Measurements from ENCODE around the gene TBCK. TPM values are rescaled to one million over a fixed set of nuclear protein-coding genes. Genes with fewer than 3 reads are reported as not detected.
"Not testable (repeated sequence)": the region's sequence is repeated elsewhere in the genome, so short reads cannot be mapped to it uniquely, and the experiment has no call there.

TBCK gene
- total RNA-seq, 1 experiment from 2014 or later = 7.6 TPM

DNA sequence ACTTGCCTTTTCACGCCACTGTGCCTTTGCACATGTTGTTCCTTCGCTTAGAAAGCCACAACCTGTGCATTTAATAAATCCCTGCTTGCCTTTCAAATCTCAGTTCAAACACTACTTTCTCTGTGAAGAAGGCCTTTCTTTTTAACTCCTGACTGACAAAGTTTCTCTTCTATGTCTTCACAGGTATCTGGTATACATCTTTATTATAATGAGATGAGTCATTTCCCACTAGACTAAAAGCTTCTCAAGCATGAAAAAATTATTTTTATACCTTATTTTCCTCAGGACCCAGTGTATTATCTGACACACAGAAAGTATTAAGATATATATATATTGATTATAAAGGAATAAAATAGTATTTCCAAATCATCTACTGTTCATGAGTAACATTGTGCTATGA is 189.9 kb downstream of the TBCK start:
- Histone ChIP-seq H3K4me3 (ENCODE audit: low read length) (no peak overlapping the region), H3K27me3 (ENCODE audit: low read length) (no peaks in the 10 kb centered on the region), H3K4me1 (ENCODE audit: insufficient read depth, low read length) (no peaks in the 10 kb centered on the region), H4K20me1 (ENCODE audit: low read length) (no peaks in the 10 kb centered on the region), H3K79me2 (ENCODE audit: low read length) (no peaks in the 10 kb centered on the region), H3K4me2 (ENCODE audit: low read length) (no peak overlapping the region), H3K27ac (ENCODE audit: low read length) (no peak overlapping the region), H3K9me2 (replicated peaks; ENCODE audit: low read length) (no peaks in the 10 kb centered on the region), H3K36me3 (ENCODE audit: low read depth, low read length) (no peaks in the 10 kb centered on the region), H3K9ac (ENCODE audit: low read length) (no peak overlapping the region), H2AFZ (ENCODE audit: low read length) (no peak overlapping the region), H3F3A (ENCODE audit: low read length, unreplicated experiment) (no peaks in the 10 kb centered on the region), H3K9me3 (ENCODE audit: low read length) (no peaks in the 10 kb centered on the region)
- ChIA-PET CTCF (no interaction called here), POLR2A (ENCODE audit: unreplicated experiment) (no interaction called here)
- no peak for DNase-seq
- BruUV-seq (replicated peaks) = no TSS peak
- TF ChIP-seq, protein P1, sequence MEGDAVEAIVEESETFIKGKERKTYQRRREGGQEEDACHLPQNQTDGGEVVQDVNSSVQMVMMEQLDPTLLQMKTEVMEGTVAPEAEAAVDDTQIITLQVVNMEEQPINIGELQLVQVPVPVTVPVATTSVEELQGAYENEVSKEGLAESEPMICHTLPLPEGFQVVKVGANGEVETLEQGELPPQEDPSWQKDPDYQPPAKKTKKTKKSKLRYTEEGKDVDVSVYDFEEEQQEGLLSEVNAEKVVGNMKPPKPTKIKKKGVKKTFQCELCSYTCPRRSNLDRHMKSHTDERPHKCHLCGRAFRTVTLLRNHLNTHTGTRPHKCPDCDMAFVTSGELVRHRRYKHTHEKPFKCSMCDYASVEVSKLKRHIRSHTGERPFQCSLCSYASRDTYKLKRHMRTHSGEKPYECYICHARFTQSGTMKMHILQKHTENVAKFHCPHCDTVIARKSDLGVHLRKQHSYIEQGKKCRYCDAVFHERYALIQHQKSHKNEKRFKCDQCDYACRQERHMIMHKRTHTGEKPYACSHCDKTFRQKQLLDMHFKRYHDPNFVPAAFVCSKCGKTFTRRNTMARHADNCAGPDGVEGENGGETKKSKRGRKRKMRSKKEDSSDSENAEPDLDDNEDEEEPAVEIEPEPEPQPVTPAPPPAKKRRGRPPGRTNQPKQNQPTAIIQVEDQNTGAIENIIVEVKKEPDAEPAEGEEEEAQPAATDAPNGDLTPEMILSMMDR (conservative IDR thresholded peaks at IDR 0.05; ENCODE audit: low read depth, low read length) = no peak
- TF ChIP-seq EZH2phosphoT487 (IDR thresholded peaks at IDR 0.05; ENCODE audit: borderline replicate concordance, low read length) = no peak
- TF ChIP-seq EZH2 (IDR thresholded peaks at IDR 0.05; ENCODE audit: low read length, unreplicated experiment) = no peak
- intact Hi-C loops (cut with micrococcal nuclease) = no loop called here
- ATAC-seq = no peak

DNA sequence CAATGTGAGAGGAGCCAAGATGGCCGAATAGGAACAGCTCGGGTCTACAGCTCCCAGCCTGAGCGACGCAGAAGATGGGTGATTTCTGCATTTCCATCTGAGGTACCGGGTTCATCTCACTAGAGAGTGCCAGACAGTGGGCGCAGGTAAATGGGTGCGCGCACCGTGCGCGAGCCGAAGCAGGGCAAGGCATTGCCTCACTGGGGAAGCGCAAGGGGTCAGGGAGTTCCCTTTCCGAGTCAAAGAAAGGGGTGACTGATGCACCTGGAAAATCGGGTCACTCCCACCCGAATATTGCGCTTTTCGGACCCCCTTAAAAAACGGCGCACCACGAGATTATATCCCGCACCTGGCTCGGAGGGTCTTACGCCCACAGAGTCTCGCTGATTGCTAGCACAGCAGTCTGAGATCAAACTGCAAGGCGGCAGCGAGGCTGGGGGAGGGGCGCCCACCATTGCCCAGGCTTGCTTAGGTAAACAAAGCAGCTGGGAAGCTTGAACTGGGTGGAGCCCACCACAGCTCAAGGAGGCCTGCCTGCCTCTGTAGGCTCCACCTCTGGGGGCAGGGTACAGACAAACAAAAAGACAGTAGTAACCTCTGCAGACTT is 196.0 kb downstream of the TBCK start:
- H3K36me3 ChIP-seq (ENCODE audit: low read depth, low read length); CTCF ChIA-PET; H3K27me3 ChIP-seq (ENCODE audit: low read length); H3K9me3 ChIP-seq (ENCODE audit: low read length); ATAC-seq; H3K4me3 ChIP-seq (ENCODE audit: low read length); BruUV-seq (replicated peaks); POLR2A ChIA-PET (ENCODE audit: unreplicated experiment); H2AFZ ChIP-seq (ENCODE audit: low read length); H3K79me2 ChIP-seq (ENCODE audit: low read length); H3K9ac ChIP-seq (ENCODE audit: low read length); H3F3A ChIP-seq (ENCODE audit: low read length, unreplicated experiment); H3K9me2 ChIP-seq (replicated peaks; ENCODE audit: low read length); H3K4me2 ChIP-seq (ENCODE audit: low read length); intact Hi-C loops (cut with micrococcal nuclease); DNase-seq; H4K20me1 ChIP-seq (ENCODE audit: low read length); H3K4me1 ChIP-seq (ENCODE audit: insufficient read depth, low read length); H3K27ac ChIP-seq (ENCODE audit: low read length): not testable (repeated sequence)

DNA sequence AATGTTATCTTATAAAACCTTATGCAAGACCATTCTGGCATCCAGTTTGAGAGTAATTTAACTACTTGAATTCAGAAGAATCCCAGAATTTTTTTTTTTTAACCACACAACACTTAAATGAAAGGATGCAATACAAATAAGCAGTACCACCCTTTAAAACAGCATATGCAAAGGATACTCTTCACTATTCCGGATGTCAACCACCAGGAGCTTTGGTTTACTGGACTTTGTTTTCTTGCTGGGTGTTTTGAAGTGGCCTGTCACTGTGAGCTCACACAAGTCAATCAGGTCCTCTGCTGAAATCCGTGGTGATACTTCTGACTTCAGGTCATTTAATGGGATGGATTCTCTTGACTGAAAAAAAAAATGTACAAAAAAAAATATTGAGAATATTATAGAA is 200.0 kb downstream of the TBCK start:
- Histone ChIP-seq H3K27ac (ENCODE audit: low read length) (no peak overlapping the region), H3K9me3 (ENCODE audit: low read length) (no peaks in the 10 kb centered on the region), H3K79me2 (ENCODE audit: low read length) (no peaks in the 10 kb centered on the region), H3K4me2 (ENCODE audit: low read length) (no peak overlapping the region), H2AFZ (ENCODE audit: low read length) (no peak overlapping the region), H4K20me1 (ENCODE audit: low read length) (no peaks in the 10 kb centered on the region), H3K36me3 (ENCODE audit: low read depth, low read length) (no peaks in the 10 kb centered on the region; the same call in 1 of the 2 replicates), H3K4me1 (ENCODE audit: insufficient read depth, low read length) (no peaks in the 10 kb centered on the region), H3K9me2 (replicated peaks; ENCODE audit: low read length) (no peaks in the 10 kb centered on the region), H3K9ac (ENCODE audit: low read length) (no peak overlapping the region), H3K27me3 (ENCODE audit: low read length) (no peaks in the 10 kb centered on the region), H3F3A (ENCODE audit: low read length, unreplicated experiment) (no peaks in the 10 kb centered on the region), H3K4me3 (ENCODE audit: low read length) (no peak overlapping the region)
- ATAC-seq = no peak
- no peak for DNase-seq
- TF ChIP-seq EZH2 (IDR thresholded peaks at IDR 0.05; ENCODE audit: low read length, unreplicated experiment) = no peak
- TF ChIP-seq, protein P1 (conservative IDR thresholded peaks at IDR 0.05; ENCODE audit: low read depth, low read length) = no peak
- no peak for TF ChIP-seq EZH2phosphoT487 (IDR thresholded peaks at IDR 0.05; ENCODE audit: borderline replicate concordance, low read length)
- ChIA-PET CTCF (no interaction called here), POLR2A (ENCODE audit: unreplicated experiment) (no interaction called here)
- no TSS peak for BruUV-seq (replicated peaks)
- intact Hi-C loops (cut with micrococcal nuclease) = no loop called here

Data from PC-3 (cell line).